Measurements from ENCODE around the gene AKIRIN2. TPM values are rescaled to one million over a fixed set of nuclear protein-coding genes. Genes with fewer than 3 reads are reported as not detected.

Gene AKIRIN2
- total and polyA plus RNA-seq, 4 donors = 11.0 to 18.8 (median 14.4) TPM

DNA sequence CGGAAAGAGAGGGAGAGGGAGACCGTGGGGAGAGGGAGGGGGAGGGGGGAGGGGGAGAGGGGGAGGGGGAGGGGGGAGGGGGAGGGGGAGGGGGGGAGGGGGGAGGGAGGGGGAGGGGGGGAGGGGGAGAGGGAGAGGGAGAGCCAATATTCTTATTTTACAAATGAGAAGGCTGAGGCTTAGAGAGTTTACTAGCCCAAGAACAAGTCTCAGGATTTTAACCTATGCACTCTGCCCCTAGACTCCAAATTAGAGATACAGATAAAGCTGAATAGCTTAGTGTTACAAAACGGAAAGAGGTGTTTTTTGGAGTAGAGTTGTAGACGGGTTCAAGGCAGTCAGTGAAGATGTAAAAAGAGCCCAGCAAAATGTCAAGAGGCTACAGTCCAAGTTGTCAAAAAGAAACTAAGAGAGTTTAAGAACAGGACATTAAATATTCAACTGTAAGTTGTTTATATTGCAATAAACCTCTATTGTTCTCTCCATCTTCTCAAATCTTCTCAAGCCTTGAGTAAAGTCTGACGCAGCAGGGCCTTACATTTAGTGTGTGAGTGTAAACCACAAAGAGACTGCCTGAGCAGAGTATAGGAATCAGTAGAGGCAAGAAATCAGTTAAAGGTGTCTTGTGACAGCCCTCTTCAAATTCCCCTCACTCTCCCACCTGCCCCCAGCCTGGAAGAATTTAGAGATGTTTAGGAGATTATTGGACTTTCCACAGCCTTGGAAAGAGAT is 34.9 kb upstream of the AKIRIN2 start:
- Histone ChIP-seq H3K27me3 (ENCODE audit: control insufficient read depth in 4 of 4, insufficient read depth in 4 of 4, low read length in 3 of 4) (no peaks in the 10 kb centered on the region), H3K4me1 (ENCODE audit: control insufficient read depth in 4 of 4, insufficient read depth in 4 of 4, low read length in 3 of 4) (peaks cover 0 to 6% (median 5%) of the 10 kb centered on the region in 4 donors), H3K27ac (ENCODE audit: low read depth in 1 of 2, low read length in 2 of 2) (no peak overlapping the region), H3K9ac (ENCODE audit: low read depth in 1 of 2, low read length in 2 of 2) (no peak overlapping the region), H3K36me3 (ENCODE audit: control insufficient read depth in 4 of 4, insufficient read depth in 3 of 4, low read depth in 1 of 4, low read length in 3 of 4) (no peaks in the 10 kb centered on the region), H3K4me3 (ENCODE audit: low read depth in 1 of 3, low read length in 3 of 3) (no peak overlapping the region), H3K9me3 (ENCODE audit: control insufficient read depth in 4 of 4, low read length in 3 of 4) (no peaks in the 10 kb centered on the region)
- no peak for DNase-seq (ENCODE audit: low spot score)
- TF ChIP-seq RAD21 (IDR thresholded peaks at IDR 0.05) (no peak), REST (IDR thresholded peaks at IDR 0.05) (no peak), FOXA1 (IDR thresholded peaks at IDR 0.05) (no peak), GABPA (IDR thresholded peaks at IDR 0.05 in 1 of 2, conservative IDR thresholded peaks at IDR 0.05 in 1 of 2) (no peak), RXRA (IDR thresholded peaks at IDR 0.05) (no peak), EGR1 (IDR thresholded peaks at IDR 0.05; ENCODE audit: low read depth in 2 of 2) (no peak), SP1 (IDR thresholded peaks at IDR 0.05) (no peak), FOXA2 (IDR thresholded peaks at IDR 0.05) (no peak), HNF4A (conservative IDR thresholded peaks at IDR 0.05) (no peak), ZBTB33 (IDR thresholded peaks at IDR 0.05) (no peak), YY1 (IDR thresholded peaks at IDR 0.05) (no peak), TAF1 (conservative IDR thresholded peaks at IDR 0.05) (no peak), HNF4G (IDR thresholded peaks at IDR 0.05) (no peak), JUND (IDR thresholded peaks at IDR 0.05) (no peak)
- TF ChIP-seq, protein P1, sequence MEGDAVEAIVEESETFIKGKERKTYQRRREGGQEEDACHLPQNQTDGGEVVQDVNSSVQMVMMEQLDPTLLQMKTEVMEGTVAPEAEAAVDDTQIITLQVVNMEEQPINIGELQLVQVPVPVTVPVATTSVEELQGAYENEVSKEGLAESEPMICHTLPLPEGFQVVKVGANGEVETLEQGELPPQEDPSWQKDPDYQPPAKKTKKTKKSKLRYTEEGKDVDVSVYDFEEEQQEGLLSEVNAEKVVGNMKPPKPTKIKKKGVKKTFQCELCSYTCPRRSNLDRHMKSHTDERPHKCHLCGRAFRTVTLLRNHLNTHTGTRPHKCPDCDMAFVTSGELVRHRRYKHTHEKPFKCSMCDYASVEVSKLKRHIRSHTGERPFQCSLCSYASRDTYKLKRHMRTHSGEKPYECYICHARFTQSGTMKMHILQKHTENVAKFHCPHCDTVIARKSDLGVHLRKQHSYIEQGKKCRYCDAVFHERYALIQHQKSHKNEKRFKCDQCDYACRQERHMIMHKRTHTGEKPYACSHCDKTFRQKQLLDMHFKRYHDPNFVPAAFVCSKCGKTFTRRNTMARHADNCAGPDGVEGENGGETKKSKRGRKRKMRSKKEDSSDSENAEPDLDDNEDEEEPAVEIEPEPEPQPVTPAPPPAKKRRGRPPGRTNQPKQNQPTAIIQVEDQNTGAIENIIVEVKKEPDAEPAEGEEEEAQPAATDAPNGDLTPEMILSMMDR (IDR thresholded peaks at IDR 0.05; ENCODE audit: low read depth, low read length, missing input control) = no peak
- TF ChIP-seq, protein P2, sequence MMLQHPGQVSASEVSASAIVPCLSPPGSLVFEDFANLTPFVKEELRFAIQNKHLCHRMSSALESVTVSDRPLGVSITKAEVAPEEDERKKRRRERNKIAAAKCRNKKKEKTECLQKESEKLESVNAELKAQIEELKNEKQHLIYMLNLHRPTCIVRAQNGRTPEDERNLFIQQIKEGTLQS (IDR thresholded peaks at IDR 0.05) = no peak
- 68% methylated on average over 3 of the region's 5 CpGs for WGBS
